Fibroblast of the conjunctiva (primary cell): Measurements from ENCODE around the gene SNRNP200.
A peak's percentile ranks its signal among the peaks of the same experiment; 100 is the strongest.

Source experiments
- DNase-seq: peaks from one replicate; pipeline ENCODE4 v3.0.0-alpha.2; 2010; ENCODE audit warnings: low read depth

Gene SNRNP200

GRCh38 chr2:96251721-96252292 is 53.5 kb downstream of the SNRNP200 start:
- DNase-seq = peak; percentile 82

- no peak for DNase-seq
Measured at GRCh38 chr2:96250188-96250587, 55.2 kb downstream of the SNRNP200 start.

- DNase-seq = peak; percentile 62
Measured at GRCh38 chr2:96249654-96250053, 55.7 kb downstream of the SNRNP200 start.

GRCh38 chr2:96248624-96249023 is 56.7 kb downstream of the SNRNP200 start:
- DNase-seq = no peak

GRCh38 chr2:96247896-96248295 is 57.5 kb downstream of the SNRNP200 start:
- no peak for DNase-seq

- DNase-seq = no peak
Measured at GRCh38 chr2:96247009-96247408, 58.3 kb downstream of the SNRNP200 start.

GRCh38 chr2:96245609-96246390 is 59.5 kb downstream of the SNRNP200 start:
- DNase-seq = no peak

GRCh38 chr2:96243843-96244242 is 61.5 kb downstream of the SNRNP200 start:
- DNase-seq = no peak

- no peak for DNase-seq
Measured at GRCh38 chr2:96241900-96242611, 63.3 kb downstream of the SNRNP200 start.

- no peak for DNase-seq
Measured at GRCh38 chr2:96241227-96241626, 64.1 kb downstream of the SNRNP200 start.

GRCh38 chr2:96240341-96241038 is 64.9 kb downstream of the SNRNP200 start:
- DNase-seq = no peak

- no peak for DNase-seq
Measured at GRCh38 chr2:96239745-96240264, 65.5 kb downstream of the SNRNP200 start.

- no peak for DNase-seq
Measured at GRCh38 chr2:96239091-96239490, 66.3 kb downstream of the SNRNP200 start.

- no peak for DNase-seq
Measured at GRCh38 chr2:96238266-96238665, 67.1 kb downstream of the SNRNP200 start.

- no peak for DNase-seq
Measured at GRCh38 chr2:96236882-96237281, 68.5 kb downstream of the SNRNP200 start.

GRCh38 chr2:96233880-96234316 is 71.4 kb downstream of the SNRNP200 start:
- DNase-seq = no peak

- no peak for DNase-seq
Measured at GRCh38 chr2:96233436-96233835, 71.9 kb downstream of the SNRNP200 start.

- DNase-seq = no peak
Measured at GRCh38 chr2:96231316-96231715, 74.0 kb downstream of the SNRNP200 start.

GRCh38 chr2:96225016-96225533 is 80.3 kb downstream of the SNRNP200 start:
- no peak for DNase-seq
